GM18858 (cell line): ENCODE results near the gene PRIMA1.

Source experiments
- ATAC-seq: cut with Tn5 transposase; IDR thresholded peaks from one replicate; pipeline ENCODE4 v1.9.1; 2021; ENCODE audit not compliant: unreplicated experiment

Gene PRIMA1

GRCh38 chr14:93685121-93685895 is 103.0 kb downstream of the PRIMA1 start:
- ATAC-seq, result no peak

DNA sequence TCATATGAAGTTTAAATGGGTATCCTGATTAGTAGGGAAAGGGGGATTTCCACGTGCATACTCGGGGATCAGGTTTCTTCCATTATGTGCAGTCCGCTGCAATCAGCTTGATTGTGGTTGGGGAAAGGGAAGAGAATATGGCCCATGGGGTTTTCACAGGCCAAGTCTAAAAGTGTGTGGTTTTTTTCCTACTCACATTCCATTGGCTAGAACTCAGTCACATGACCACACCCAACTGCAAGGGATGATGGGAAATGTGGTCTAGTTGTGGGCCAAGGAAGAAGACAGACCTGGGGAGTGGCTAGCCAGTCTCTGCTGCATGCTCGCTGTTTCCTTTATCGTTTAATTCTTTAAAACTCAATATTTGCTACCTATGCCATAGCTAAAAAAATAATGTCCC is 105.1 kb downstream of the PRIMA1 start:
- no peak for ATAC-seq

- no peak for ATAC-seq
Observed at GRCh38 chr14:93682459-93682858, 105.8 kb downstream of the PRIMA1 start.

GRCh38 chr14:93676416-93676958 is 111.8 kb downstream of the PRIMA1 start:
- no peak for ATAC-seq

DNA sequence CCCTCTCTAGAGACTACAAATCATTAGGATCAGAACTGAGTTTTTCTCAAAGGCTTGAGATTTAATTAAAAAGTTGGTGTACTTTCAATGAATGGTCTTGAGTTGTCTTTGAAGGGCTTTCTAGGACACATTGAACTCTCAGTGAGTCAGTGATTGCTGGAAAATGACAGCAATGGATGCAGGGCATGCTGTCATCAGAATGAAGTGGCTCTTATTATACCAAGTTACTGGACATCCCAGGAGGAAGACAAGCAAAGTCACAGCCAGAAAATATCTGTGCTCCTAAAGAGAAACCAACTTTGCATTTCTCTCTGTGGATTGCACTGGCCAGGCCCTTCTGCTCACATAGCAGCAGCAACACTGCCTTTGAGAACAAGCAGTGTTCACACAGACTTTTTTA is 112.6 kb downstream of the PRIMA1 start:
- ATAC-seq, result no peak

DNA sequence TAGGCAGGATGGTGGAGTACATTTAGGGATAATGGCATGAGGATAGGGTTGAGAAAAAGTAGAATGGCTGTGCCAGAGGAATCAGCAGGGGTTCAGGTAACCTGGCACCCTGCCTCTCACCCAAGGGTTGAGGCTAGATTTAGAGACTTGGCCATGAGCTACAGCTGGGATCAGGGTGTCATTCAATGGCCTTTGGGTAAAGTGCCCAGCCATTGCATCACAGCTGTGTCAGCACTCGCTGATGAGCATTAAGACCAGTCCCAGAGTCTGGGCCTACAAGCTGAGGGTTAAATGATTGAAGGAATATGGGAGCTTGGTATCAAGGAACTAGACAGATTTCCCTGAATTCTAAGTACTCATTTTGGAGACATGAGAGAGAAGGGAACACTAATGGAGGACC is 113.9 kb downstream of the PRIMA1 start:
- no peak for ATAC-seq

- no peak for ATAC-seq
Observed at GRCh38 chr14:93669632-93670031, 118.7 kb downstream of the PRIMA1 start.
